ENCODE data around the gene ARHGAP31. TPM values are rescaled to one million over a fixed set of nuclear protein-coding genes. Genes with fewer than 3 reads are reported as not detected.

The ARHGAP31 gene
- total and polyA plus RNA-seq, 7 donors = 3.5 to 18.0 (median 11.0) TPM

DNA sequence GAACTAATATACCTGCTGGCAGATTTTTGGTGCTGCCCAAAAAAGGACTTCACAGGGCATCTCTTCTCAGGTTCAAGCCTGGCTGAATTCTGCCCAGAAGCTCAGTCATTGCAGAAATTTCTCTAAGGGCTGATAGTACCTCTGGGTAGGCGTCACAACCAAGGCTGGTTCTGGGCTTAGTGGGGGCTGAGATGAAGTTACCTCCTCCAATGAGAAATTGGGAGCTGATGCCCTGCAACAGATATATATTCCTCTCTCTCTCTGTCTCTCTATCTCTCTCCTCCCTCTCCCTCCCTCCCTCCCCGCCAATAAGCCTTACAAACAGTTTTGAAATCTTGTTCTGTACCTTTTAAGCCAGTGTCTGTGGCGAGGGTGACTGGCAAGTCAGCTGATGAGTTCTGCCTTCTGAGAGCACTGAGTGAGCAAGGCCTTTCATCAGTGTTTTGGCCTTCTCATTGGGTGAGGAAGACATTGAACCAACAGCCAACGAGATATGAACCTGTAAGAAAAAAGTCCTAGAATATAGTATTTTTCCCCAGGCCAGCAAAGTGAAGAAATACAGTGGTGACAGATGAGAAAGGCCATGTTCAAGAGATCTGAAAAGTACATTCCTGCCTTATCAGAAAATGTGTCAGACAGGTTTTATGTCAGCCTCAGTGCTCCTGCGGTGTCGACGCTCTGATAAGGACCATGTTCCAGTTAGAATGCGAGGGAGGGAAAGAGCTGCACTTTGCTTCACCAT, 123.8 kb downstream of the ARHGAP31 start:
- Histone ChIP-seq H3K27ac (no peak overlapping the region), H3K36me3 (peaks cover 0 to 22% (median 10%) of the 10 kb centered on the region in 4 donors), H3K9me3 (no peaks in the 10 kb centered on the region), H3K4me1 (no peaks in the 10 kb centered on the region), H3K27me3 (no peaks in the 10 kb centered on the region), H3K4me3 (no peak overlapping the region)
- intact Hi-C loops (cut with DNase I) = no loop called here
- DNase-seq = no peak
- no peak for TF ChIP-seq POLR2AphosphoS5 (IDR thresholded peaks at IDR 0.05)
- TF ChIP-seq POLR2A (IDR thresholded peaks at IDR 0.05) = no peak
- TF ChIP-seq, protein P1, sequence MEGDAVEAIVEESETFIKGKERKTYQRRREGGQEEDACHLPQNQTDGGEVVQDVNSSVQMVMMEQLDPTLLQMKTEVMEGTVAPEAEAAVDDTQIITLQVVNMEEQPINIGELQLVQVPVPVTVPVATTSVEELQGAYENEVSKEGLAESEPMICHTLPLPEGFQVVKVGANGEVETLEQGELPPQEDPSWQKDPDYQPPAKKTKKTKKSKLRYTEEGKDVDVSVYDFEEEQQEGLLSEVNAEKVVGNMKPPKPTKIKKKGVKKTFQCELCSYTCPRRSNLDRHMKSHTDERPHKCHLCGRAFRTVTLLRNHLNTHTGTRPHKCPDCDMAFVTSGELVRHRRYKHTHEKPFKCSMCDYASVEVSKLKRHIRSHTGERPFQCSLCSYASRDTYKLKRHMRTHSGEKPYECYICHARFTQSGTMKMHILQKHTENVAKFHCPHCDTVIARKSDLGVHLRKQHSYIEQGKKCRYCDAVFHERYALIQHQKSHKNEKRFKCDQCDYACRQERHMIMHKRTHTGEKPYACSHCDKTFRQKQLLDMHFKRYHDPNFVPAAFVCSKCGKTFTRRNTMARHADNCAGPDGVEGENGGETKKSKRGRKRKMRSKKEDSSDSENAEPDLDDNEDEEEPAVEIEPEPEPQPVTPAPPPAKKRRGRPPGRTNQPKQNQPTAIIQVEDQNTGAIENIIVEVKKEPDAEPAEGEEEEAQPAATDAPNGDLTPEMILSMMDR (IDR thresholded peaks at IDR 0.05) = no peak
- TF ChIP-seq EP300 (IDR thresholded peaks at IDR 0.05) = no peak
- 92 to 94% methylated on average over 8 of the region's 8 CpGs for WGBS, 2 donors

GRCh38 chr3:119418641-119419040, 124.5 kb downstream of the ARHGAP31 start:
- no peak for TF ChIP-seq POLR2A (IDR thresholded peaks at IDR 0.05)
- TF ChIP-seq, protein P1 (IDR thresholded peaks at IDR 0.05) = no peak
- TF ChIP-seq POLR2AphosphoS5 (IDR thresholded peaks at IDR 0.05) = no peak
- no peak for TF ChIP-seq EP300 (IDR thresholded peaks at IDR 0.05)
- H3K36me3 ChIP-seq = peaks cover 0 to 18% (median 10%) of the 10 kb centered on the region in 4 donors

DNA sequence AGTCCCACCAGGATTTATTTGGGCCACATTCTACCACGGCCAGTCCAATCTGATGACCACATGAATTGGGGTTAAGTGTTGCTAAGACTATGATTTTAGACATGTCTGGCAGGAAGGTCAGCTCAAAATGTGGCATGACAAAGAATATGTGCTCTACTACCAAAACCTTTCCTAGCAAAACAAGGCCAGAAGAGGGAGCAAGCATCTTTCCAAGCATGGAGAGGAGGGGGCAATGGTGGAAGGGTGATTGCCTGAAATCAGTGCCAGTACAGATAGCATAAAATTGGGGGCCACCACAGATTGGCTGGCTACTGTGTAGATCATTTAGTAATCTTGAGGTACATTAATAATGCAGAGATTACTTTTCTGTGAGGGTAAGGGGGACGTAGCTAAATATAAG, 126.0 kb downstream of the ARHGAP31 start:
- no peaks in the 10 kb centered on the region for H3K9me3 ChIP-seq
- intact Hi-C loops (cut with DNase I) = no loop called here
- no peaks in the 10 kb centered on the region for H3K27me3 ChIP-seq
- no peak overlapping the region for H3K4me3 ChIP-seq
- H3K27ac ChIP-seq = no peak overlapping the region
- peaks cover 0 to 3% (median 0%) of the 10 kb centered on the region in 4 donors for H3K36me3 ChIP-seq
- 47 to 67% methylated on average over 2 of the region's 2 CpGs for WGBS, 2 donors
- DNase-seq = no peak
- TF ChIP-seq EP300 (IDR thresholded peaks at IDR 0.05) (no peak), POLR2A (IDR thresholded peaks at IDR 0.05) (no peak), POLR2AphosphoS5 (IDR thresholded peaks at IDR 0.05) (no peak)
- TF ChIP-seq, protein P1 (IDR thresholded peaks at IDR 0.05) = no peak
- no peaks in the 10 kb centered on the region for H3K4me1 ChIP-seq

More at GRCh38 chr3:119418641-119419040, 124.5 kb downstream of the ARHGAP31 start:
- intact Hi-C loops (cut with DNase I) = no loop called here
- Histone ChIP-seq H3K4me3 (no peak overlapping the region), H3K4me1 (no peaks in the 10 kb centered on the region), H3K27me3 (no peaks in the 10 kb centered on the region), H3K27ac (no peak overlapping the region), H3K9me3 (no peaks in the 10 kb centered on the region)
- no peak for DNase-seq

GRCh38 chr3:119427669-119428068, 133.5 kb downstream of the ARHGAP31 start:
- Histone ChIP-seq H3K27me3 (no peaks in the 10 kb centered on the region), H3K36me3 (peaks cover 9 to 50% (median 28%) of the 10 kb centered on the region in 4 donors), H3K4me1 (no peaks in the 10 kb centered on the region), H3K27ac (no peak overlapping the region), H3K4me3 (no peak overlapping the region), H3K9me3 (peaks cover 7 to 27% (median 16%) of the 10 kb centered on the region in 4 donors)
- DNase-seq = no peak
- intact Hi-C loops (cut with DNase I) = no loop called here
- WGBS, 2 donors = 95 to 97% methylated on average over 1 of the region's 1 CpG
- TF ChIP-seq POLR2AphosphoS5 (IDR thresholded peaks at IDR 0.05) = no peak
- TF ChIP-seq, protein P1 (IDR thresholded peaks at IDR 0.05) = no peak
- no peak for TF ChIP-seq EP300 (IDR thresholded peaks at IDR 0.05)
- TF ChIP-seq POLR2A (IDR thresholded peaks at IDR 0.05) = no peak
